T-helper 1 cell treated with Interleukin-12 subunit alpha and Interleukin-12 subunit beta and Interleukin-4 antibody, amounts not matched to agents 30 ng/mL and 1 ng/mL, for 36 hours (primary cell): ENCODE results near the gene ICAM5. TPM values are rescaled to one million over a fixed set of nuclear protein-coding genes. Genes with fewer than 3 reads are reported as not detected.
"Not testable (repeated sequence)": the region's sequence is repeated elsewhere in the genome, so short reads cannot be mapped to it uniquely, and the experiment has no call there.

Experiments used
- intact Hi-C: fragments of 100-400 bp; cut with micrococcal nuclease; formaldehyde crosslinking; loops from one replicate; pipeline ENCODE4 v1.15.1; 2024
- total RNA-seq: library from RNA; stranded (reverse); gene quantifications from 2 replicates; pipeline ENCODE4 v1.2.3, GENCODE V29; 2022

Gene ICAM5
- total RNA-seq, 1 donor from 2014 or later = 0.37 TPM

GRCh38 chr19:10269333-10270179 lies 20.2 kb upstream of the ICAM5 start:
- intact Hi-C loops = loop anchor here (1.0 kb wide), 3 partner anchors 9 to 300 kb away; no protein-coding TSS in a partner anchor

GRCh38 chr19:10270180-10270615 lies 19.6 kb upstream of the ICAM5 start:
- intact Hi-C loops = loop anchor here (1.0 kb wide), 1 partner anchor 299 kb away; no protein-coding TSS in a partner anchor

- intact Hi-C loops = loop anchor here (1.0 kb wide), 5 partner anchors 15 to 298 kb away; partner anchors contain the start of genes FDX2, ICAM4, RAVER1 and TYK2
These were observed 18.9 kb upstream of the ICAM5 start, which contains the start of gene ICAM1 for GRCh38 chr19:10270616-10271394. TSS of gene ICAM1 (plus strand) at chr19:10271120. CDS start at chr19:10271160, 40 bp downstream.

DNA sequence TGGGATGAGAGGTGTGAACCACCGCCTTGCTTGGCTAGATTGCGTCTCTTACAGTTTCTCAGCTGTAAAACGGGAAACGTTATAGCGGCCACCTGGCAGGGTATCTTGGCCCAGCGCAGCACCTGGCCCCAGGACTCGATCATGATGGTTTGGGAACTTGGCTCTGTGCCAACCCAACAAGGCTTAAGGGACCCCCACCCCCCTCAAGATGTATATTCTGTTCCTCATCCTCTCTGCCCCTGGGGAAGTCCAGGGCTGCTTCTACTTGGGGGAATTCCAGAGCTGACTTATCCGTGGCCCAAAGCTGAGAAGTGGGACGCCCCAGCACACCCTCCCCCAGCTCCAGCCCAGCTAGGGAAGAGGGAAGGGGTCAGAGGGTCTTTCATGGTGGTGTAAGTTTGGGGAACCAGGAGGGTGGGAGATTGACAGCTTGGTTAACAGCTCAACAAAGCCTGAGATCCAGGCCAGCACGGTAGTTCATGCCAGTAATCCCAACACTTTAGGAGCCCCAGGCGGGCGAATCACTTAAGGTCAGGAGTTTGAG lies 18.1 kb upstream of the ICAM5 start:
- intact Hi-C loops = loop anchor here (1.0 kb wide), 4 partner anchors 15 to 109 kb away; partner anchors contain the start of genes FDX2, ICAM4, RAVER1 and TYK2

- intact Hi-C loops = no loop called here
These were observed 15.2 kb upstream of the ICAM5 start for GRCh38 chr19:10274589-10274988.

DNA sequence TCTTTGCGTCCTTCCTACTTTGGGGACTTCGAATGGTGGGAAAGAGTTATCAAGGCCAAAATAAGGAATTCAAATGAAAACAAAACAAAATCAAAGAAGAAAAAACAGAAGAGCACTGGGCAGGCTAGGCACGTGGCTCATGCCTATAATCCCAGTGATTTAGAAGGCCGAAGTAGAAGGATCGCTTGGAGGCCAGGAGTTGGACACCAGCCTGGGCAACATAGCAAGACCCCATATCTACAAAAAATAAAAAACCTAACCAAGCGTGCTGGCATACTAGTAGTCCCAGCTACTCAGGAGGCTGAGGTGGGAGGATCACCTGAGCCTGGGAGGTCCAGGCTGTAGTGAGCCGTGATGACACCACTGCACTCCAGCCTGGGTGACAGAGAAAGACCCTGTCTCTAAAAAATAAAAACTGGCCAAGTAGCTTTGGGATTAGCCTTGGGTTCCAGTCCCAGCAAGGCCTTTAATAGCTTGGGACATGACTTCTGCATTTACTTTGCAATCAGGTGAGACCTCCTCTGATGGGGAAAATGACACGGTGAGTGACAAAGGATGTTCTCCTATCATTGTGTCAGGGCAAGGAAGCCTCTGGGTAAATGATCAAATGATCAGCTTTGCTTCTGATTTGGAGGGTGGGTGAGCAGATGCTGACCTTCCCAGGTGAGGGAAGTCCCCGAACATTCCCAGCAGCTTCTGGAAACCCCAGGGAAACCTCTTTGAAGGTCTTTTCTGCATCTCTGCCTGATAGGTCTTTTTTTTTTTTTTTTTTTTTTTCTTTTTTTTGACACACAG lies 11.8 kb upstream of the ICAM5 start:
- intact Hi-C loops = no loop called here

GRCh38 chr19:10278935-10279334 lies 10.8 kb upstream of the ICAM5 start:
- intact Hi-C loops = no loop called here

DNA sequence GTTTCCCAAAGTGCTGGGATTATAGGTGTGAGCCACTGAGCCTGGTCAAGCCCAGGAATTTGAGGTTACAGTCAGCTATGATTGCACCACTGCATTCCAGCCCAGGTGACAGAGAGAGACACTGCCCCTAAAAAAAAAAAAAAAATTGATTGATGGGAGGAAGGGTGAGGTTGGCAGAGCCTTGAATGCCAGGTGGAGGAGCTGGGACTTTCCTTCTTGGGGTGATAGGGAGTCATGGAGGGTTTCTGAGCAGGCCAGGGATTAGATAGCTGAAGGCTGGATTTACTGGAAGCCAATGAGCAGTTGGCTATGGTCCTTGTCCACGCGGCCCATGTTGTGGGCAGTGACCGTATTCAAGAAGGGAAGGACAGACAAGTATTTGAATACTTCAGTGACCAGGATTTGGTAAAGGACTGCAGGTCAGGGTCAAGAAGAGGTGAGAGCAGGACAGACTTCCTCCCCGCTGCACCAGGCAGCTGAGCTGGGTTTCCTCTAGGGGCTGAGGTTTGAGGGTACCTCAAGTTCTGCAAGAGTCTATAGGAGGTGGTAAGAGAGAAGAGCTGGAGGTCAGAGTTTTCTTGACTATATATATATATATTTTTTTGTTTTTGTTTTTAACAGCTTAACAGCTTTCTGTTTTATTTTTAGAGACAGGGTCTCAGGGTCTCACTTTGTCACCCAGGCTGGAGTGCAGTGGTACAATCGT lies 9.9 kb upstream of the ICAM5 start:
- intact Hi-C loops = no loop called here

DNA sequence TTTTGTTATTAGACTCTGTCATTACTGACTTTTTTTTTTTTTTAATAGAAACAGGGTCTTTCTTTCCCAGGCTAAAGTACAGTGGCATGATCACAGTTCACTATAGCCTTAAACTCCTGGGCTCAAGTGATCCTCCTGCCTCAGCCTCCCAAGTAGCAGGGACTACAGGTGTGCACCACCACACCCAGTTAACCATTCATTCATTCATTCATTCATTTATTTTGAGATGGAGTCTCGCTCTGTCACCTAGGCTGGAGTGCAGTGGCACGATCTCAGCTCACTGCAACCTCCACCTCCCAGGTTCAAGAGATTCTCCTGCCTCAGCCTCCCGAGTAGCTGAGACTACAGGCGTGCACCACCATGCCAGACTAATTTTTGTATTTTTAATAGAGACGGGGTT lies 7.7 kb upstream of the ICAM5 start:
- intact Hi-C loops = not testable (repeated sequence)

DNA sequence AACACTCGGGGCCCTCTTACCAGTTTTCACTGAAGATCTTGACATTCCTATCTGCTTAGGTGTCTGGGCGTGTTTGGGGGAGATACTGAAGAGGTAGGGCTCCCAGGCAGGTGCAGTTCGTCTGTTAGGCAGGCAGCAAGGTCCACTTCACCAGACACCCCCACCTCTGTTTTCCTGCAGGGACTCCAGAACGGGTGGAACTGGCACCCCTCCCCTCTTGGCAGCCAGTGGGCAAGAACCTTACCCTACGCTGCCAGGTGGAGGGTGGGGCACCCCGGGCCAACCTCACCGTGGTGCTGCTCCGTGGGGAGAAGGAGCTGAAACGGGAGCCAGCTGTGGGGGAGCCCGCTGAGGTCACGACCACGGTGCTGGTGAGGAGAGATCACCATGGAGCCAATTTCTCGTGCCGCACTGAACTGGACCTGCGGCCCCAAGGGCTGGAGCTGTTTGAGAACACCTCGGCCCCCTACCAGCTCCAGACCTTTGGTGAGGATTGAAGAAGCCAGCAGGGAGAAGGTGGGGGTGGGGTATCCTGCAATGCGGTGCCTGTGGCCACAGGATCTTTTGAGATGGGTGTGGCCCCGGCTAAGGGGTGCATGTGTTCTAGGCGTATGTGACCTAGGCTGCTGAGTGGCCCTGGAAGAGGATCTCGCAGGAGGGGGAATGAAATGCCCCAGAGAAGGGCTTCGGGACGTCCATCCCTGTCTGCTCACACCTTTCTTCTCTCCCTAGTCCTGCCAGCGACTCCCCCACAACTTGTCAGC lies 6.3 kb upstream of the ICAM5 start:
- intact Hi-C loops = no loop called here

DNA sequence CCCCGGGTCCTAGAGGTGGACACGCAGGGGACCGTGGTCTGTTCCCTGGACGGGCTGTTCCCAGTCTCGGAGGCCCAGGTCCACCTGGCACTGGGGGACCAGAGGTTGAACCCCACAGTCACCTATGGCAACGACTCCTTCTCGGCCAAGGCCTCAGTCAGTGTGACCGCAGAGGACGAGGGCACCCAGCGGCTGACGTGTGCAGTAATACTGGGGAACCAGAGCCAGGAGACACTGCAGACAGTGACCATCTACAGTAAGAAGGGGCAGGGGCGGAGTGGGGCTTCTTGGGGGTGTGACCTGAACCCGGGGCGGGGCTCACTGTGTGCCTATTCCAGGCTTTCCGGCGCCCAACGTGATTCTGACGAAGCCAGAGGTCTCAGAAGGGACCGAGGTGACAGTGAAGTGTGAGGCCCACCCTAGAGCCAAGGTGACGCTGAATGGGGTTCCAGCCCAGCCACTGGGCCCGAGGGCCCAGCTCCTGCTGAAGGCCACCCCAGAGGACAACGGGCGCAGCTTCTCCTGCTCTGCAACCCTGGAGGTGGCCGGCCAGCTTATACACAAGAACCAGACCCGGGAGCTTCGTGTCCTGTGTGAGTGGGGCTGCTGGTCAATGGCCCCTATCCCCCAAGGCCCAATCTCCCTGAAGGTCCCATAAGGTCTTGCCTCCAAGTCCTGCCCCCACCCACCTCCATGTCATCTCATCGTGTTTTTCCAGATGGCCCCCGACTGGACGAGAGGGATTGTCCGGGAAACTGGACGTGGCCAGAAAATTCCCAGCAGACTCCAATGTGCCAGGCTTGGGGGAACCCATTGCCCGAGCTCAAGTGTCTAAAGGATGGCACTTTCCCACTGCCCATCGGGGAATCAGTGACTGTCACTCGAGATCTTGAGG lies 5.4 kb upstream of the ICAM5 start:
- intact Hi-C loops = no loop called here

DNA sequence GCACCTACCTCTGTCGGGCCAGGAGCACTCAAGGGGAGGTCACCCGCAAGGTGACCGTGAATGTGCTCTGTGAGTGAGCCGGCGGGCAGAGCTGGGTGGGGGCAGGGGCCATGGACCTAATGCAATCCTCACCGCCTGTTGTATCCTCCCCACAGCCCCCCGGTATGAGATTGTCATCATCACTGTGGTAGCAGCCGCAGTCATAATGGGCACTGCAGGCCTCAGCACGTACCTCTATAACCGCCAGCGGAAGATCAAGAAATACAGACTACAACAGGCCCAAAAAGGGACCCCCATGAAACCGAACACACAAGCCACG lies 4.8 kb upstream of the ICAM5 start:
- intact Hi-C loops = loop anchor here (5.0 kb wide), 1 partner anchor 177 kb away; no protein-coding TSS in a partner anchor

GRCh38 chr19:10285393-10285792 lies 4.4 kb upstream of the ICAM5 start:
- intact Hi-C loops = loop anchor here (5.0 kb wide), 1 partner anchor 177 kb away; no protein-coding TSS in a partner anchor

DNA sequence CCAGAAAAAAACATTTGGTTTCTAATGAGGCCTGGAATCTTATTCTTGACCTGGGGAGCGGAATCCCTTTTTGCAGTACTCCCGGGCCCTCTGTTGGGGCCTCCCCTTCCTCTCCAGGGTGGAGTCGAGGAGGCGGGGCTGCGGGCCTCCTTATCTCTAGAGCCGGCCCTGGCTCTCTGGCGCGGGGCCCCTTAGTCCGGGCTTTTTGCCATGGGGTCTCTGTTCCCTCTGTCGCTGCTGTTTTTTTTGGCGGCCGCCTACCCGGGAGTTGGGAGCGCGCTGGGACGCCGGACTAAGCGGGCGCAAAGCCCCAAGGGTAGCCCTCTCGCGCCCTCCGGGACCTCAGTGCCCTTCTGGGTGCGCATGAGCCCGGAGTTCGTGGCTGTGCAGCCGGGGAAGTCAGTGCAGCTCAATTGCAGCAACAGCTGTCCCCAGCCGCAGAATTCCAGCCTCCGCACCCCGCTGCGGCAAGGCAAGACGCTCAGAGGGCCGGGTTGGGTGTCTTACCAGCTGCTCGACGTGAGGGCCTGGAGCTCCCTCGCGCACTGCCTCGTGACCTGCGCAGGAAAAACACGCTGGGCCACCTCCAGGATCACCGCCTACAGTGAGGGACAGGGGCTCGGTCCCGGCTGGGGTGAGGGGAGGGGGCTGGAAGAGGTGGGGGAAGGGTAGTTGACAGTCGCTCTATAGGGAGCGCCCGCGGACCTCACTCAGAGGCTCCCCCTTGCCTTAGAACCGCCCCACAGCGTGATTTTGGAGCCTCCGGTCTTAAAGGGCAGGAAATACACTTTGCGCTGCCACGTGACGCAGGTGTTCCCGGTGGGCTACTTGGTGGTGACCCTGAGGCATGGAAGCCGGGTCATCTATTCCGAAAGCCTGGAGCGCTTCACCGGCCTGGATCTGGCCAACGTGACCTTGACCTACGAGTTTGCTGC lies 2.7 kb upstream of the ICAM5 start, which contains the start of gene ICAM4:
TSS of gene ICAM4 (plus strand) at position 153 of the 935 bp plus-strand sequence. CDS start at position 211, 58 bp downstream.
- intact Hi-C loops = loop anchor here (1.0 to 5.0 kb wide), 4 partner anchors 8 to 175 kb away; partner anchors contain the start of genes ICAM1 and RAVER1

GRCh38 chr19:10288662-10289166 lies 1.0 kb upstream of the ICAM5 start:
- intact Hi-C loops = loop anchor here (5.0 kb wide), 1 partner anchor 174 kb away; no protein-coding TSS in a partner anchor

DNA sequence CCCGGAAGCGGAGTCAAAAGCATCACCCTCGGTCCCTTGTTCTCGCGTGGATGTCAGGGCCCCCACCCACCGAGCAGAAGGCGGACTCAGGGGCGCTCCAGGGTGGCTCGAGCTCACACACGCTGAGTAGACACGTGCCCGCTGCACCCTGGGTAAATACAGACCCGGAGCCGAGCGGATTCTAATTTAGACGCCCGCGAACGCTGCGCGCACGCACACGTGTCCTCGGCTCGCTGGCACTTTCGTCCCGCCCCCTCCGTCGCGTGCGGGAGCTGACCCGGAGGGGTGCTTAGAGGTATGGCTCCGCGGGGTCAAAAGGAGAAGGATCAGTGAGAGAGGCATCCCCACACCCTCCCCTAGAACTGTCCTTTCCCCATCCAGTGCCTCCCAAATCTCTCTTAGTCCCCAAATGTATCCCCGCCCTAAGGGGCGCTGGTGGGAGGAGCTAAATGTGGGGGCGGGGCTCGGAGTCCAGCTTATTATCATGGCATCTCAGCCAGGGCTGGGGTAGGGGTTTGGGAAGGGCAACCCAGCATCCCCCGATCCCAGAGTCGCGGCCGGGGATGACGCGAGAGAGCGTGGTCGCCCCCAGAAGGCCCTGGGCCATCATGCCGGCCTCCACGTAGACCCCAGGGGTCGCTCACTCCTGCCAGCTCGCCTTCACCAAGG lies 451 bp upstream of the ICAM5 start:
- intact Hi-C loops = loop anchor here (5.0 kb wide), 1 partner anchor 173 kb away; no protein-coding TSS in a partner anchor
